Central memory CD8-positive, alpha-beta T cell (primary cell): ENCODE results near the gene OSGEPL1.

Source experiments
- ATAC-seq: fragments of 150-1000 bp; cut with Tn5 transposase; replicated peaks from 2 replicates; pipeline ENCODE4 v1.10.0; 2022; ENCODE audit warnings: mild to moderate bottlenecking, moderate FRiP score, moderate number of reproducible peaks; ENCODE audit not compliant: poor library complexity, severe bottlenecking; ENCODE audit errors: extremely low read depth
- DNase-seq, 2 donors: peaks; one replicate each; pipeline ENCODE4 v3.0.0; 2021; ENCODE audit warnings: low spot score in 2 of 2
- H3K27ac Mint-ChIP-seq: one replicate; pipeline ENCODE4 v1.8.0; 2022; ENCODE audit warnings: low read depth, mild to moderate bottlenecking, moderate library complexity, mixed read lengths
- H3K27me3 Mint-ChIP-seq: one replicate; pipeline ENCODE4 v1.8.0; 2022; ENCODE audit warnings: mixed read lengths
- H3K36me3 Mint-ChIP-seq: one replicate; pipeline ENCODE4 v1.8.0; 2022; ENCODE audit warnings: mild to moderate bottlenecking, moderate library complexity, mixed read lengths; ENCODE audit not compliant: insufficient read depth
- H3K4me1 Mint-ChIP-seq: one replicate; pipeline ENCODE4 v1.8.0; 2022; ENCODE audit warnings: mixed read lengths
- H3K4me3 Mint-ChIP-seq: one replicate; pipeline ENCODE4 v1.8.0; 2022; ENCODE audit warnings: mild to moderate bottlenecking, moderate library complexity, mixed read lengths
- H3K9me3 Mint-ChIP-seq: one replicate; pipeline ENCODE4 v1.8.0; 2022; ENCODE audit warnings: mixed read lengths

OSGEPL1 gene

GRCh38 chr2:189762551-189763298 lies at the start of gene OSGEPL1:
OSGEPL1 (minus strand) TSS chr2:189762792; CDS start chr2:189761640, 1,152 bp downstream.
- Mint-ChIP-seq H3K36me3 (peaks cover 20% of the 10 kb centered on the region), H3K4me1 (peaks cover 11% of the 10 kb centered on the region), H3K4me3 (peak within 1 kb of the TSS; percentile 90), H3K27ac (peak within 1 kb of the TSS; percentile 95), H3K27me3 (no peaks in the 10 kb centered on the region), H3K9me3 (no peaks in the 10 kb centered on the region)
- ATAC-seq (peak; percentile 95), DNase-seq (peak; percentile 87 to 88)

DNA sequence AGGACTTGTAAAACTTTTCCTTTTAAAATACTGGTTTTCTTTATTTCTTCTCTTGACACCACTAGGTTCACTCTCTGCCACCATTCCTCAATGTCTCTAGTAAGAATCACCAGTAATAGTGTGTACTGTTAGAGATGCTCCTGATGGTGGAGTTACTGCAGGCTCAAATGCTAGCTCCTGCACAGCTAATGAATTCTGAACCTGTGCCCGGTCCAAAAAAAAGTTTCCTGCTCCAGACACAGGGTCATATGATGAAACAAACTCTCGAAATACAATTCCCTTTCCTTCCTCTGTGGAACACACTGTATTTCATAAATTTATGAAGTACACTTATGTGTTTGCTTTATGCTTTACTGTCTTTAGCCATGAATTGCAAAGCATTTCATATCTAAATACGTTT lies 40.8 kb upstream of the OSGEPL1 start:
- H3K4me3 Mint-ChIP-seq = no peak overlapping the region
- H3K4me1 Mint-ChIP-seq = peaks cover 11% of the 10 kb centered on the region
- H3K36me3 Mint-ChIP-seq = peaks cover 12% of the 10 kb centered on the region
- H3K27me3 Mint-ChIP-seq = no peaks in the 10 kb centered on the region
- H3K9me3 Mint-ChIP-seq = no peaks in the 10 kb centered on the region
- no peak overlapping the region for H3K27ac Mint-ChIP-seq
- no peak for DNase-seq
- no peak for ATAC-seq

- ATAC-seq = no peak
- H3K4me3 Mint-ChIP-seq = no peak overlapping the region
- H3K4me1 Mint-ChIP-seq = peaks cover 11% of the 10 kb centered on the region
- H3K9me3 Mint-ChIP-seq = no peaks in the 10 kb centered on the region
- no peak for DNase-seq
- H3K27ac Mint-ChIP-seq = no peak overlapping the region
- H3K36me3 Mint-ChIP-seq = peaks cover 12% of the 10 kb centered on the region
- H3K27me3 Mint-ChIP-seq = no peaks in the 10 kb centered on the region
These were observed 39.9 kb upstream of the OSGEPL1 start for GRCh38 chr2:189802396-189802912.

- no peak overlapping the region for H3K27ac Mint-ChIP-seq
- peaks cover 20% of the 10 kb centered on the region for H3K36me3 Mint-ChIP-seq
- DNase-seq = no peak
These were observed 36.9 kb upstream of the OSGEPL1 start for GRCh38 chr2:189799531-189799930.

DNA sequence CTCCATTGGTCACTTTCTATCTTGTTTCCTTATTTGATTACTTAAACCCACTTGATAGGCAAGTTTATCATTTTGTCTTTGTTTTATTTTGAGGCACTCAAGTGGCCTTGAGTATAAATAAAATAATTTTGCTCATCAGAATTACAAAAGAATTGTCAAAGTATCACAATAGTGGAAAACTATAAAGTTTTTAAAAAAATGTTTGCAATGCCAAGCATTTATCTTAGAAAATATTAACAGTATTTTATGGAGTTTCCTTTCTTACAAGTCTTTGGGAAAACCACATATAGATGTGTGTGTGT lies 36.4 kb upstream of the OSGEPL1 start:
- Mint-ChIP-seq H3K4me3 (no peak overlapping the region), H3K36me3 (peaks cover 20% of the 10 kb centered on the region), H3K27ac (no peak overlapping the region), H3K9me3 (no peaks in the 10 kb centered on the region), H3K27me3 (no peaks in the 10 kb centered on the region), H3K4me1 (peaks cover 11% of the 10 kb centered on the region)
- ATAC-seq = no peak
- DNase-seq = no peak

More at GRCh38 chr2:189799531-189799930, 36.9 kb upstream of the OSGEPL1 start:
- no peaks in the 10 kb centered on the region for H3K27me3 Mint-ChIP-seq
- no peak for ATAC-seq
- H3K4me3 Mint-ChIP-seq = no peak overlapping the region
- peaks cover 11% of the 10 kb centered on the region for H3K4me1 Mint-ChIP-seq
- H3K9me3 Mint-ChIP-seq = no peaks in the 10 kb centered on the region

DNA sequence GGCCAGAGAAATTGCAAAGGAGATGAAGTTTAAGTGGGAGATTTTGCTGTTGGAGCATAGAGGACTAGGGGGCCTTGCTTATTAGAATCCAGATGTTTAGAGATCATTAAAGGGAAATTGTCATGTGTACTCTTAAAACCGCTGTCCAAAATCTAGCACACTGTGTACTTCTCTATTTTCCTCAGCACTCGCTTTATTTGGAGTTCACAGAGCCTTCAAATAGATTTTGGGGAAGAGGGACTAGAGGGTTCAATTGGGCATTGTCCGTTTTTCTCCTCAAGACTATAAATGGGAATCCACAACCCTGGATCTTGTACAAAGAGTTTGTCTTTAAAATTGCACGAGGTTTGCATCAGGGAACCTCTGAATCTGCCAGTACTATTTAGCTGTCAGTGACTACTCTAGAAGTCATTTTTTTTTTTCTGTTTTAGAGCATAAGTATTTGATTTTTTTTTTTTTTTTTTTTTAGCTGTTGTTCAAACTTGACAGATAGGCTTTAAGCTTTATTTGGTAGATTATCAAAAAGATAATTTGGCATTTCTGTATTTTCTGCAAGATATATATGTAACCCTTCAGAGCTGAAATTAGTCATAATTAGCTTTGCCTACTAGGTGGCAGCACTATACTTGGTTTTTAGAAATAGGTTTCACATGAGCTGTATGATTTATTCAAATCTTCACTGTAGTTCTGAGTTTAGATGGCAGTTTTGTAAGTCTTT lies 35.9 kb upstream of the OSGEPL1 start:
- Mint-ChIP-seq H3K27ac (no peak overlapping the region), H3K9me3 (no peaks in the 10 kb centered on the region), H3K27me3 (no peaks in the 10 kb centered on the region), H3K36me3 (peaks cover 21% of the 10 kb centered on the region), H3K4me1 (peaks cover 11% of the 10 kb centered on the region), H3K4me3 (no peak overlapping the region)
- DNase-seq = no peak
- no peak for ATAC-seq

DNA sequence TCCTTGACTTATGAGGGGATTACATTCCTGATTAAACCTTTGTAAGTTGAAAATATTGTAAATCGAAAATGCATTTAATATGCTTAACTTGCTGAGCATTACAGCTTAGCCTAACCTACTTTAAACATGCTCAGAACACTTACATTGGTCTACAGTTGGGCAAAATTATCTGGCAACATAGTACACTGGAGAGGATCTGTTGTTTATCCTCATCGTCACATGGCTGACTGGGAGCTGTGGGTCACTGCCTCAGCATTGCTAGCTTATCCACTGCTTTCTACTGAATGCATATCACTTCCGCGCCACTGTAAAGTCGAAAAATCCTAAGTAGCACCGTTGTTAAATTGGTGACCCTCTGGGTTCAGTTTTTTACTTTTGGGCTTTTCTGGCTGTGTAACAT lies 35.3 kb upstream of the OSGEPL1 start:
- Mint-ChIP-seq H3K27ac (no peak overlapping the region), H3K36me3 (peaks cover 23% of the 10 kb centered on the region), H3K4me1 (peaks cover 11% of the 10 kb centered on the region), H3K9me3 (no peaks in the 10 kb centered on the region), H3K27me3 (no peaks in the 10 kb centered on the region), H3K4me3 (no peak overlapping the region)
- no peak for ATAC-seq
- DNase-seq = no peak

DNA sequence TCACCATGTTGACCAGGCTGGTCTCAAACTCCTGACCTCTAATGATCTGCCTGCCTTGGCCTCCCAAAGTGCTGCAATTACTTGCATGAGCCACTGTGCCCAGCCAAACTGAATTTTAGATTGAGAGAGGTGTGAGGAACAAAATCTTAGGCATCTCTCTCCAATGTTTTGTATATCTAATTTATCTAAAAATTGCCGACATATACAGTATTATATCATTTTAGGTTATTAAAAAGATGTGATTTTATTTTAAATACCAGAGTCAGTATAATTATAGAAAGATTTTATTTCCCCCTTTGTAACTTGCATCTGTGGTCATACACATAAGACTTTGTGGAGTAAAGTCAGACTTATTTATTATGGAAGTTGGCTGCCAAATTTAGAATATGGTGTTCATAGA lies 31.7 kb upstream of the OSGEPL1 start:
- H3K4me3 Mint-ChIP-seq = no peak overlapping the region
- H3K4me1 Mint-ChIP-seq = peaks cover 17% of the 10 kb centered on the region
- H3K9me3 Mint-ChIP-seq = no peaks in the 10 kb centered on the region
- peaks cover 22% of the 10 kb centered on the region for H3K36me3 Mint-ChIP-seq
- no peak overlapping the region for H3K27ac Mint-ChIP-seq
- ATAC-seq (no peak), DNase-seq (no peak)
- H3K27me3 Mint-ChIP-seq = no peaks in the 10 kb centered on the region

- ATAC-seq (peak; percentile 72), DNase-seq (no peak)
- no peaks in the 10 kb centered on the region for H3K27me3 Mint-ChIP-seq
- H3K27ac Mint-ChIP-seq = peak overlapping the region; percentile 96
- H3K4me3 Mint-ChIP-seq = peak overlapping the region; percentile 81
- peaks cover 19% of the 10 kb centered on the region for H3K36me3 Mint-ChIP-seq
- peaks cover 20% of the 10 kb centered on the region for H3K4me1 Mint-ChIP-seq
- H3K9me3 Mint-ChIP-seq = no peaks in the 10 kb centered on the region
These were observed 28.9 kb upstream of the OSGEPL1 start for GRCh38 chr2:189791338-189792042.

GRCh38 chr2:189783927-189784867 lies 21.6 kb upstream of the OSGEPL1 start, which contains the start of the genes ORMDL1 and PMS1:
ORMDL1 (minus strand) TSS chr2:189784339; CDS start chr2:189782595, 1,744 bp downstream.
PMS1 (plus strand) TSS chr2:189784450; CDS start chr2:189791810, 7,360 bp downstream.
- no peaks in the 10 kb centered on the region for H3K9me3 Mint-ChIP-seq
- no peaks in the 10 kb centered on the region for H3K27me3 Mint-ChIP-seq
- peak within 1 kb of the TSS; percentile 92 for H3K27ac Mint-ChIP-seq
- peak within 1 kb of the TSS; percentile 85 for H3K4me3 Mint-ChIP-seq
- peak; percentile 85 to 91 for DNase-seq
- peaks cover 34% of the 10 kb centered on the region for H3K36me3 Mint-ChIP-seq
- H3K4me1 Mint-ChIP-seq = peaks cover 46% of the 10 kb centered on the region
- ATAC-seq = peak; percentile 89

- Mint-ChIP-seq H3K9me3 (no peaks in the 10 kb centered on the region), H3K27me3 (no peaks in the 10 kb centered on the region), H3K4me3 (peak overlapping the region; percentile 85), H3K36me3 (peaks cover 40% of the 10 kb centered on the region), H3K27ac (peak overlapping the region; percentile 92), H3K4me1 (peaks cover 52% of the 10 kb centered on the region)
- DNase-seq (no peak), ATAC-seq (peak; percentile 12)
These were observed 20.9 kb upstream of the OSGEPL1 start for GRCh38 chr2:189783451-189783926.
